Upper lobe of right lung (tissue), 1 donor: Measurements from ENCODE around the gene WNT2. TPM values are rescaled to one million over a fixed set of nuclear protein-coding genes. Genes with fewer than 3 reads are reported as not detected.

Source experiments
- ATAC-seq: fragments of 200-7000 bp; cut with Tn5 transposase; one replicate; pipeline ENCODE4 v1.9.1; 2020; ENCODE audit warnings: mild to moderate bottlenecking, moderate library complexity
- DNase-seq: peaks from one replicate; pipeline ENCODE4 v3.0.0-alpha.2; 2020
- H3K27ac ChIP-seq: fragments of 200-600 bp; one replicate; pipeline ENCODE4 v1.8.0; 2022
- H3K27me3 ChIP-seq: fragments of 200-600 bp; one replicate; pipeline ENCODE4 v1.8.0; 2022; ENCODE audit warnings: mild to moderate bottlenecking
- H3K36me3 ChIP-seq: fragments of 200-600 bp; one replicate; pipeline ENCODE4 v1.8.0; 2022
- H3K4me1 ChIP-seq: fragments of 200-600 bp; one replicate; pipeline ENCODE4 v1.8.0; 2022
- H3K4me3 ChIP-seq: fragments of 200-600 bp; one replicate; pipeline ENCODE4 v1.8.0; 2022; ENCODE audit warnings: mild to moderate bottlenecking
- H3K9me3 ChIP-seq: fragments of 200-600 bp; one replicate; pipeline ENCODE4 v1.8.0; 2022
- CTCF ChIP-seq: fragments of 200-600 bp; IDR thresholded peaks from one replicate; pipeline ENCODE4 v1.8.0; 2022; ENCODE audit warnings: antibody characterized with exemption
- intact Hi-C: fragments of 100-400 bp; cut with DNase I; formaldehyde crosslinking; loops from one replicate; pipeline ENCODE4 v1.11.0; 2022
- total RNA-seq: library from RNA; stranded (reverse); fragmentation: NEBNext Ultra II Directional; extraction: Animal tissue kit (Norgen Biotek cat#: 25700); gene quantifications from one replicate; pipeline ENCODE4 v1.2.1, GENCODE V29; 2021
- donor health status: DM: no; HTN: yes; CAD: no; lungs with severe emphysema.

WNT2 gene
- total RNA-seq, 1 donor from 2014 or later, result 12.9 TPM

- TF ChIP-seq CTCF, result no peak
- DNase-seq (no peak), ATAC-seq (no peak)
- H3K4me3 ChIP-seq, result no peak overlapping the region
- intact Hi-C loops, result no loop called here
- peaks cover 9% of the 10 kb centered on the region for H3K4me1 ChIP-seq
- no peaks in the 10 kb centered on the region for H3K36me3 ChIP-seq
- no peaks in the 10 kb centered on the region for H3K9me3 ChIP-seq
- no peak overlapping the region for H3K27ac ChIP-seq
- H3K27me3 ChIP-seq, result no peaks in the 10 kb centered on the region
Observed at GRCh38 chr7:117279203-117279602, 43.7 kb downstream of the WNT2 start.

- intact Hi-C loops, result no loop called here
- H3K27me3 ChIP-seq, result no peaks in the 10 kb centered on the region
- DNase-seq (no peak), ATAC-seq (no peak)
- peaks cover 9% of the 10 kb centered on the region for H3K4me1 ChIP-seq
- H3K36me3 ChIP-seq, result no peaks in the 10 kb centered on the region
- H3K27ac ChIP-seq, result no peak overlapping the region
- no peak for TF ChIP-seq CTCF
- no peaks in the 10 kb centered on the region for H3K9me3 ChIP-seq
- no peak overlapping the region for H3K4me3 ChIP-seq
Observed at GRCh38 chr7:117278040-117278439, 44.8 kb downstream of the WNT2 start.

- H3K27ac ChIP-seq, result no peak overlapping the region
- no peak overlapping the region for H3K4me3 ChIP-seq
- no peak for TF ChIP-seq CTCF
- peaks cover 9% of the 10 kb centered on the region for H3K4me1 ChIP-seq
- ATAC-seq, result no peak
- H3K9me3 ChIP-seq, result no peaks in the 10 kb centered on the region
- intact Hi-C loops, result no loop called here
- no peak for DNase-seq
- no peaks in the 10 kb centered on the region for H3K27me3 ChIP-seq
- no peaks in the 10 kb centered on the region for H3K36me3 ChIP-seq
Observed at GRCh38 chr7:117277576-117277975, 45.3 kb downstream of the WNT2 start.

- H3K27me3 ChIP-seq, result no peaks in the 10 kb centered on the region
- DNase-seq, result no peak
- no peak overlapping the region for H3K27ac ChIP-seq
- no peaks in the 10 kb centered on the region for H3K36me3 ChIP-seq
- TF ChIP-seq CTCF, result no peak
- intact Hi-C loops, result no loop called here
- peaks cover under 1% of the 10 kb centered on the region for H3K4me1 ChIP-seq
- no peak overlapping the region for H3K4me3 ChIP-seq
- ATAC-seq, result no peak
- no peaks in the 10 kb centered on the region for H3K9me3 ChIP-seq
Observed at GRCh38 chr7:117274951-117275350, 47.9 kb downstream of the WNT2 start.

GRCh38 chr7:117273814-117274225 is 49.0 kb downstream of the WNT2 start:
- H3K4me3 ChIP-seq, result no peak overlapping the region
- no peak for DNase-seq
- H3K27me3 ChIP-seq, result no peaks in the 10 kb centered on the region
- H3K9me3 ChIP-seq, result no peaks in the 10 kb centered on the region
- no peaks in the 10 kb centered on the region for H3K4me1 ChIP-seq
- intact Hi-C loops, result no loop called here
- ATAC-seq, result no peak
- TF ChIP-seq CTCF, result no peak
- no peak overlapping the region for H3K27ac ChIP-seq
- no peaks in the 10 kb centered on the region for H3K36me3 ChIP-seq

- no peak overlapping the region for H3K27ac ChIP-seq
- no peaks in the 10 kb centered on the region for H3K27me3 ChIP-seq
- no peak overlapping the region for H3K4me3 ChIP-seq
- no peaks in the 10 kb centered on the region for H3K36me3 ChIP-seq
- ATAC-seq (no peak), DNase-seq (no peak)
- TF ChIP-seq CTCF, result no peak
- intact Hi-C loops, result no loop called here
- H3K4me1 ChIP-seq, result no peaks in the 10 kb centered on the region
- no peaks in the 10 kb centered on the region for H3K9me3 ChIP-seq
Observed at GRCh38 chr7:117273325-117273724, 49.5 kb downstream of the WNT2 start.
